ENCODE results near the gene ERI3.
A peak's percentile ranks its signal among the peaks of the same experiment; 100 is the strongest.

ERI3 gene

GRCh38 chr1:44354840-44355581, at the start of gene ERI3:
Gene ERI3 (minus strand): TSS chr1:44355257. CDS start chr1:44355026, 231 bp downstream.
- DNase-seq: peak; percentile 96

- no peak for DNase-seq
Measured at GRCh38 chr1:44401256-44402228, 46.5 kb upstream of the ERI3 start.

GRCh38 chr1:44390277-44390676, 35.2 kb upstream of the ERI3 start:
- DNase-seq: no peak

- no peak for DNase-seq
Measured at GRCh38 chr1:44389437-44389836, 34.4 kb upstream of the ERI3 start.

GRCh38 chr1:44388551-44388950, 33.5 kb upstream of the ERI3 start:
- no peak for DNase-seq

- DNase-seq: no peak
Measured at GRCh38 chr1:44380666-44381177, 25.7 kb upstream of the ERI3 start.

- peak; percentile 68 for DNase-seq
Measured at GRCh38 chr1:44377925-44378784, 23.1 kb upstream of the ERI3 start.

- DNase-seq: no peak
Measured at GRCh38 chr1:44375547-44375946, 20.5 kb upstream of the ERI3 start.

- no peak for DNase-seq
Measured at GRCh38 chr1:44371206-44371605, 16.1 kb upstream of the ERI3 start.

GRCh38 chr1:44368471-44369151, 13.6 kb upstream of the ERI3 start:
- no peak for DNase-seq

GRCh38 chr1:44367944-44368343, 12.9 kb upstream of the ERI3 start:
- no peak for DNase-seq

- DNase-seq: no peak
Measured at GRCh38 chr1:44366371-44366975, 11.4 kb upstream of the ERI3 start.

- no peak for DNase-seq
Measured at GRCh38 chr1:44361478-44361877, 6.4 kb upstream of the ERI3 start.

GRCh38 chr1:44359234-44359935, 4.3 kb upstream of the ERI3 start:
- DNase-seq: no peak

- DNase-seq: no peak
Measured at GRCh38 chr1:44357710-44358109, 2.7 kb upstream of the ERI3 start.

- DNase-seq: no peak
Measured at GRCh38 chr1:44355582-44356305, 687 bp upstream of the ERI3 start.

- no peak for DNase-seq
Measured at GRCh38 chr1:44354268-44354839, 703 bp downstream of the ERI3 start.

GRCh38 chr1:44353604-44354003, 1.5 kb downstream of the ERI3 start:
- no peak for DNase-seq

- no peak for DNase-seq
Measured at GRCh38 chr1:44351289-44351688, 3.8 kb downstream of the ERI3 start.

- DNase-seq: no peak
Measured at GRCh38 chr1:44348061-44348485, 7.0 kb downstream of the ERI3 start.

Measured in stimulated activated CD8-positive, alpha-beta memory T cell treated with anti-CD3 and anti-CD28 coated beads, Interleukin-4, amount 100 ng/mL, for 48 hours (primary cell).